Islet precursor cell (in vitro differentiated cells): ENCODE results near the gene TNS3.
"Not testable (repeated sequence)": the region's sequence is repeated elsewhere in the genome, so short reads cannot be mapped to it uniquely, and the experiment has no call there.

ENCODE experiments used
- DNase-seq: peaks from one replicate; pipeline ENCODE4 v3.0.0-alpha.2; 2018

TNS3 gene

DNA sequence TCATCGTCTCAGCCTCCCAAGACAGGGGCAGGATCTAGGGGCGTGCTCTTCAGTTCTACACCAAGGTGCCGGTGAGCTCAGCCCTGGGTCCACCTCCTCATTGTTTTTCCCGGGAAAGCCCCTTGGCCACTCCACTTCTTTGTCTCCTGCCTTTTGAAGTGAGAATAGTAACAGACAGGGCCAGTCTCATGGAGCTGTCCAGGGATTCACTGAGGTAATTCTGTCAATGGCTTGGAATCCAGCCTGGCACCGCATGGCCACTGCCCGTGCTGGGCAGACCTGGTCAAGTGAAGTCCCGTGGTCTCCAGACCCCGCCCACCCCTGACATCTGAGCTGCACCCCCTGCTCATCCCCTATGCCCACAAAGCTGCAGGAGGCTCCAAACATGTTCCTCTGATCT, 138.9 kb downstream of the TNS3 start:
- no peak for DNase-seq

DNA sequence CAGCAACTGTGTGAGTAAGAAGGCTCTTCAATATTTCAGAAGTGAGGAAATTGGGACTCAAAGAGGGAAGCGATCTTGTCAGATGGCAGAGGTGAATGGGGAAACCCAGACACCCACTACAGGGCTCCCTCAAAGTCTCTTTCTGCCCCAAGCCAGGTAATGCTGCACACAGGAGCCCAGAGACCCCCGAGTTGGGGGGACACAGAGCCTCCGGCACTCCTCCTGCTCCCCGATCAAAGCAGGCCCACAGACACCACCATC, 139.4 kb downstream of the TNS3 start:
- DNase-seq = no peak

DNA sequence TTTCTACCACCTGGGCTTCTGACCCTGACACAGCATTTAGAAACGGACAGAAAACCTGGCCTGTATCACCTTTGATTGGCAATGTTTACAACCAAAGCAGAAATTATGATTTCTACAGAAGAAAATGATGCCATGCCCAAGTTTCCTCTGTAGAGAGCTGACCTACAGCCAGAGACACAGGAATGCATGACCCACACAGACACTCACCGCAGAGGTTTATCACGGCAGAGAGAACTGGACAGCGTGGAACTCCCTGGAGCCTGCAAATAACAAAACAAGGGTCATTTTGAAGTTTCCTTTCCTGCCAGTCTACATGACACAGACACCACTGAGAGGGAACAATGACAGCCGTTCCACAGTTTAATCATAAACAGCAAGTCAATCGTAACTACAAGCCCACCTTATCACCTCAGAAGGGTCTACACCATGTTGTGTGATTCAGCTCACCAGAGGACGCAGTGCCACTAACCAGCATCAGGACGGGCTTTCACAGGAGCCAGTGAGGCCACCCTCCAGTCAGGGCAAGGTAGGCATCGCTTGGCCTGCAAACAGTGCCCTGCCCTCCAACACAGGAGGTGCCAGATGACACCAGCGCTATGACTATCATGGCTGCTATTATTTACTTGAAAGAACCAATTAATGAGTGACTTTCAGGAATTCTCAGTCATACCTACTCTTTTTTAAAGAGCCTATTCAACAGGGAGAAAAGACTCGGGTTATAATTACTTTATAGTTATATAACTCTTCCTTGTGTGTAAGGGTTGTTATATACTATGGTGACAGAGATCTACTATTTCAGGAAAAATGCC, 139.9 kb downstream of the TNS3 start:
- no peak for DNase-seq

DNA sequence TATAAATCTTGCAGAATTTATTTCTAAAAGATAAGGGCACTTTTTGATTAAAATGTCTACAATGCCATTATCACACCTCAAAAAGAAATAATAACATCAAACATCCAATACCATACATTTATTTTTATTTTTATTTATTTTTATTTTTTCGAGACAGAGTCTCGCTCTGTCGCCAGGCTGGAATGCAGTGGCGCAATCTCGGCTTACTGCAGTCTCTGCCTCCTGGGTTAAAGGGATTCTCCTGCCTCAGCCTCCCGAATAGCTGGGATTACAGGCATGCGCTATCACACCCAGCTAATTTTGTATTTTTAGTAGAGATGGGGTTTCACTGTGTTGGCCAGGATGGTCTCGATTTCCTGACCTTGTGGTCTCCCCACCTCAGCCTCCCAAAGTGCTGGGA, 140.9 kb downstream of the TNS3 start:
- DNase-seq = not testable (repeated sequence)

DNA sequence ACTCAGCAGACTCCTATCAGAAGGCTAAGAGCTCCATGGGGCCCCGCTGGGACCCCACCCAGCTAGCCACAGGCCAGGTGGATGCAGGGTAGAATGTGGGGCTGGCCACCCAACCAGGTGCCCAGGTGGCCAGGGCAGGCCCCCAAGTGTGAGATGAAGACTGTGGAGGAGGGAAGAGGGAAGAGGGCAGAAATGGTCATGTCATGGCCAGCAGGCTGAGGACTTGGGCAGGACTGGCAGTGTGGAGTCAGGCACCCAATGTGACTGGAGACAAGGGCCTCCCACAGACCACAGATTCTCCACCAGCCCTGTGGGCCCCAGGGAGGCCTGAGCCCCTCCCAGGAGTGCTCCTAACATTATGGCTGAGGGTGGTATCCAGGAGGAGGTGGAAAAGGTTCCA, 141.6 kb downstream of the TNS3 start:
- DNase-seq = no peak

DNA sequence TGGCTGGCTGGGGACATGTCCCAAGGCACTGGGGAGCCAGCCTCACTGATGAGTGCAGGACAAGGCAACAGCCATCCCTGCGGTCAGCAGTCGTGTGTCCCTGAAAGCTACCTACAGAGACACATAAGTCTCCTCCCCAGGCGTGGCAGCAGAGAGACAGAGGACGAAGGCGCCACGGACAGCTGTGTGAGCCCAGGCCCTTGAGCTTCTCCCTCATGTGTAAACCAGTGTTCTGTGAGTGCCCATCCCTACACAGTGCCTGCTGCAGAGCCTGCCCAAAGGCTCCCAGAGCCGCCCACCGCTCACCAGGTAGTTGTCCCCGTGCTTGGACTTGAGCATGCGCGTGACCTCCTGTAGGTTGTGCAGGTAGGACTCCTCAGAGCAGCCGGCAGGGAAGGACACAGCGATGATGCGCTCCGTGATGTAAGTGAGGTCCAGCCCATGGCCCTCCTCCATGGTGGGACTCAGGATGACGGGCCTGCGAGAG, 142.7 kb downstream of the TNS3 start:
- no peak for DNase-seq

- DNase-seq = no peak
These were observed 143.4 kb downstream of the TNS3 start for GRCh38 chr7:47438411-47439029.

DNA sequence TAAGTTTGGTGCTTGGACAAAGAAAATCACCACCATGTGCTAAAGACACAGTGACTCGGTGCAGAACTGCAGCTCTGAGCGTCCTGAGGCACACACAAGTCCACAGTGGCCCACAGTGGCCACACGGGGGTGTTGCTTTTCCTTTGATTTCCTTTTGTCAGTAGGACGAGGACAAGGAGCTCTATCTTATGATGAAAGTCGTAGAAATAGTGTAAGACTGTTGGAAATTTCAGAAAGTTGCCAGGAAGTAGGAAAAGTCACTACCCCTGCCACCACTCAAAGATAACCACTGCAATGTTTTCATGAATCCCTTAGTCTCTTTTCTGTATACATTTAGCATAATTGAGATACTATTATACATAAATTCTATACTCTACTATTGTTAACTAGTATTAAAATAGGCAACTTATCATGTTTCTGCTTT, 146.0 kb downstream of the TNS3 start:
- DNase-seq = peak; percentile 80

- no peak for DNase-seq
These were observed 148.4 kb downstream of the TNS3 start for GRCh38 chr7:47433564-47433895.

- no peak for DNase-seq
These were observed 149.0 kb downstream of the TNS3 start for GRCh38 chr7:47432671-47433563.

- DNase-seq = no peak
These were observed 151.5 kb downstream of the TNS3 start for GRCh38 chr7:47430422-47430821.

DNA sequence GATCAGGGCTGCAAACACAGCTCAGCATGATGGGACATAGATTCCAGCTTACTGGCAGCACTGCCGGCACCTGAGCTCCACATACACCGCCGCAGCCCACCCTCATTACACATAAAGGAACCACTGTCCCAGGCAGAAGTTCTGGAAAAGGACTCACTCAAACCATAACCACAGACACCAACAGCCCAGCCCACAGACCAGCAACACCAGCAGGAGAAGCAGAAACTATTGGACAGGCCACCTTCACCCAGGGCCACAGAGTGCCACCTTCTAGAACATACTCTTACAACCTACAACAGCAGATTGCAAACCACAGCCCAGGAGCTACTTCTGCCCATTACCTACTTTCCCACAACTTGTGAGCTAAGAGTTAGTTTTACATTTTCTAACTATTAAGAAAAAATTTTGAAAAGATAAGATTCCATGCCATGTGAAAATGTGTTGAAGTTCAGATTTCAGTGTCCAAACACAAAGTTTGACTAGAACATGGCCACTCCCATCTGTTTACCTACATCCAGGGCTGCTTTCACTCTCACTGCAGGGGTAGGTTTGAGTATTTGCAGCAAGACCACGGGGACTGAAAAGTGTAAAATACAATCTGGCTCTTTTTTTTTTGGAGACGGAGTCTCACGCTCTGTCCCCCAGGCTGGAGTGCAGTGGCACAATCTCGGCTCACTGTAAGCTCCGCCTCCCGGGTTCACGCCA, 153.0 kb downstream of the TNS3 start:
- no peak for DNase-seq

GRCh38 chr7:47428052-47428767, 153.7 kb downstream of the TNS3 start:
- no peak for DNase-seq

GRCh38 chr7:47427051-47427643, 154.8 kb downstream of the TNS3 start:
- no peak for DNase-seq

- no peak for DNase-seq
These were observed 157.4 kb downstream of the TNS3 start for GRCh38 chr7:47424523-47424922.

GRCh38 chr7:47423196-47423595, 158.7 kb downstream of the TNS3 start:
- peak; percentile 12 for DNase-seq

DNA sequence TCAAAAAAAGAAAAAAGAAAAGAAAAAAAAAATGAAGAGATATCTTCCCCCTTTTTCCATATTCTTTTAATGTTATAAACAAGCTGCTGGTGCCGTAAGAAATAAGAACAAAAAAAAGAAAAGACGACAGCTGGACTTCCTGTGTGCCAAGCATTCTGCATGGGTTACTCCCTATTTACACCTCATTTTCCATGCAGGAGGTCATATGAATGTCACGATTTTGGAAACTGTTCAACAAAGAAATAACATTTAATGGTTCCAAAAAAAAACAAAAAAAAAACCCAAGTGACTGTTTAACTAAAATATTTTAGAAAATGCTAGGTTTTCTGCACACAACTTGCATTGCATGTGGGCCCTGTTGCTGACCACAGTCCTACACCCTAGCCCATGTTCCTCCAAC, 159.3 kb downstream of the TNS3 start:
- peak; percentile 1 for DNase-seq

DNA sequence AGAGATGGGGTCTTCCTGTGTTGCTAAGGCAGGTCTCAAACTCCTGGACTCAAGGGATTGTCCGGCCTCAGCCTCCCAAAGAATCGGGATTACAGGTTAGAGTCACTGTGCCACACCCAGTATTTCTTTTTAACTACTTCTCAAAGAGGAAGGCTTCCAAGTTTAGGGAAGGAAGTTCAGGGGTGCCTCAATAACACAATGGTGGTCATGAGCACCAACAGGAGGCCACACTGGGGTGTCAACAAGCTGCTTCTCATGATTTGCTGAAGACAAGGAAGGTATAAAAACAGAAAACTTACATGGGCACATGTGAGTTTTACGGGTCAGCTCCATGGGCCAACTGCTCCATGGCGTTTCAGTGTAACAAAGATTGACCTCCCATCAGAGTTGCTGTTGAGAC, 160.5 kb downstream of the TNS3 start:
- DNase-seq = peak; percentile 24

- peak; percentile 20 for DNase-seq
These were observed 161.7 kb downstream of the TNS3 start for GRCh38 chr7:47420122-47420780.

GRCh38 chr7:47419471-47419870, 162.4 kb downstream of the TNS3 start:
- DNase-seq = peak; percentile 25

- peak; percentile 51 for DNase-seq
These were observed 163.2 kb downstream of the TNS3 start for GRCh38 chr7:47418601-47419309.
